H9 (cell line): ENCODE data around the gene UBE2E3. TPM values are rescaled to one million over a fixed set of nuclear protein-coding genes. Genes with fewer than 3 reads are reported as not detected.

Source experiments
- DNase-seq: peaks from one replicate; pipeline ENCODE4 v3.0.0-alpha.2; 2017
- H2AFZ ChIP-seq: one replicate; pipeline ENCODE4 v1.6.1; 2013; ENCODE audit warnings: mild to moderate bottlenecking, low read length, control low read depth, moderate library complexity
- H2AK5ac ChIP-seq: 2 replicates; pipeline ENCODE4 v1.6.1; 2013; ENCODE audit warnings: low read length, control low read depth, mixed read lengths; ENCODE audit not compliant: insufficient read length
- H2BK120ac ChIP-seq: one replicate; pipeline ENCODE4 v1.6.1; 2013; ENCODE audit warnings: low read depth, mild to moderate bottlenecking, low read length, control low read depth, inconsistent platforms; ENCODE audit not compliant: poor library complexity, severe bottlenecking
- H2BK12ac ChIP-seq: 2 replicates; pipeline ENCODE4 v1.6.1; 2013; ENCODE audit warnings: low read length, control low read depth, mixed read lengths, low read depth; ENCODE audit not compliant: insufficient read length
- H2BK15ac ChIP-seq: 2 replicates; pipeline ENCODE4 v1.6.1; 2013; ENCODE audit warnings: low read depth, low read length, control low read depth
- H2BK20ac ChIP-seq: one replicate; pipeline ENCODE4 v1.6.1; 2013; ENCODE audit warnings: low read depth, mild to moderate bottlenecking, low read length, control low read depth, inconsistent platforms; ENCODE audit not compliant: poor library complexity, severe bottlenecking
- H2BK5ac ChIP-seq: 2 replicates; pipeline ENCODE4 v1.6.1; 2013; ENCODE audit warnings: low read length, control low read depth, mixed read lengths; ENCODE audit not compliant: insufficient read length
- H3K14ac ChIP-seq: 2 replicates; pipeline ENCODE4 v1.6.1; 2013; ENCODE audit warnings: low read length, control low read depth; ENCODE audit not compliant: insufficient read depth
- H3K18ac ChIP-seq: 2 replicates; pipeline ENCODE4 v1.6.1; 2013; ENCODE audit warnings: low read depth, mild to moderate bottlenecking, mixed read lengths, low read length, control low read depth; ENCODE audit not compliant: insufficient read length
- H3K23ac ChIP-seq: 2 replicates; pipeline ENCODE4 v1.6.1; 2013; ENCODE audit warnings: low read length, control low read depth, mixed read lengths, low read depth; ENCODE audit not compliant: insufficient read length
- H3K23me2 ChIP-seq: 2 replicates; pipeline ENCODE4 v1.6.1; 2013; ENCODE audit warnings: low read depth, mild to moderate bottlenecking, mixed read lengths, low read length, control low read depth; ENCODE audit not compliant: insufficient read length, poor library complexity, severe bottlenecking
- H3K27ac ChIP-seq: 2 replicates; pipeline ENCODE4 v1.5.1; 2013; ENCODE audit warnings: low read length, control low read depth, mixed read lengths, low read depth; ENCODE audit not compliant: insufficient read length
- H3K27me3 ChIP-seq: 2 replicates; pipeline ENCODE4 v1.6.1; 2013; ENCODE audit warnings: low read length, control low read depth, inconsistent platforms; ENCODE audit not compliant: insufficient read depth
- H3K4ac ChIP-seq: 2 replicates; pipeline ENCODE4 v1.6.1; 2013; ENCODE audit warnings: low read depth, mild to moderate bottlenecking, control low read depth, inconsistent platforms, low read length, moderate library complexity
- H3K4me1 ChIP-seq: 2 replicates; pipeline ENCODE4 v1.6.1; 2013; ENCODE audit warnings: low read length, control low read depth, inconsistent platforms; ENCODE audit not compliant: insufficient read depth
- H3K4me2 ChIP-seq: 2 replicates; pipeline ENCODE4 v1.6.1; 2013; ENCODE audit warnings: low read length, control low read depth, mixed read lengths; ENCODE audit not compliant: insufficient read length, insufficient read depth
- H3K56ac ChIP-seq: 2 replicates; pipeline ENCODE4 v1.6.1; 2013; ENCODE audit warnings: low read depth, mild to moderate bottlenecking, mixed read lengths, low read length, control low read depth; ENCODE audit not compliant: insufficient read length
- H3K79me1 ChIP-seq: 2 replicates; pipeline ENCODE4 v1.6.1; 2013; ENCODE audit warnings: low read depth, mild to moderate bottlenecking, moderate library complexity, low read length, control low read depth, inconsistent platforms; ENCODE audit not compliant: insufficient read depth, poor library complexity, severe bottlenecking
- H3K79me2 ChIP-seq: 2 replicates; pipeline ENCODE4 v1.6.1; 2013; ENCODE audit warnings: low read length, control low read depth, inconsistent platforms; ENCODE audit not compliant: insufficient read depth
- H3K9ac ChIP-seq: 2 replicates; pipeline ENCODE4 v1.6.1; 2013; ENCODE audit warnings: low read length, control low read depth, mixed read lengths; ENCODE audit not compliant: insufficient read length; ENCODE audit errors: extremely low read depth
- H3K9me3 ChIP-seq: one replicate; pipeline ENCODE4 v1.6.1; 2013; ENCODE audit warnings: low read depth, low read length, inconsistent platforms; ENCODE audit not compliant: control insufficient read depth
- H3T11ph ChIP-seq: one replicate; pipeline ENCODE4 v1.6.1; 2013; ENCODE audit warnings: mild to moderate bottlenecking, low read length, control low read depth, inconsistent platforms
- H4K20me1 ChIP-seq: one replicate; pipeline ENCODE4 v1.6.1; 2013; ENCODE audit not compliant: control insufficient read depth, insufficient read length, insufficient read depth
- H4K5ac ChIP-seq: 2 replicates; pipeline ENCODE4 v1.6.1; 2013; ENCODE audit warnings: low read depth, mild to moderate bottlenecking, mixed read lengths, low read length, control low read depth; ENCODE audit not compliant: insufficient read length
- H4K8ac ChIP-seq: replicated peaks from 2 replicates; pipeline ENCODE4 v1.6.1; 2013; ENCODE audit warnings: low read length, control low read depth, mixed read lengths, low read depth; ENCODE audit not compliant: insufficient read length
- H4K91ac ChIP-seq: 2 replicates; pipeline ENCODE4 v1.6.1; 2013; ENCODE audit warnings: low read depth, mild to moderate bottlenecking, moderate library complexity, mixed read lengths, low read length, control low read depth; ENCODE audit not compliant: insufficient read length
- H3K27ac Mint-ChIP-seq, 3 experiments: 2 replicates in 2 of 3; 3 replicates in 1 of 3; pipeline ENCODE4 v1.8.0; 2020 to 2021; ENCODE audit warnings: mixed read lengths in 3 of 3, mild to moderate bottlenecking in 1 of 3, moderate library complexity in 1 of 3
- H3K27me3 Mint-ChIP-seq: 2 replicates; pipeline ENCODE4 v1.8.0; 2021; ENCODE audit warnings: low read depth, mild to moderate bottlenecking, moderate library complexity, mixed read lengths
- H3K36me3 Mint-ChIP-seq, 3 experiments: 2 replicates in 2 of 3; 3 replicates in 1 of 3; pipeline ENCODE4 v1.8.0; 2020 to 2021; ENCODE audit warnings: low read depth in 3 of 3, mixed read lengths in 3 of 3; ENCODE audit not compliant: insufficient read depth in 1 of 3
- H3K4me1 Mint-ChIP-seq, 2 experiments: 2 replicates each; pipeline ENCODE4 v1.8.0; 2020; ENCODE audit warnings: mixed read lengths in 2 of 2
- H3K4me3 Mint-ChIP-seq, 2 experiments: 2 replicates in 1 of 2; 3 replicates in 1 of 2; pipeline ENCODE4 v1.8.0; 2020 to 2021; ENCODE audit warnings: mild to moderate bottlenecking in 2 of 2, mixed read lengths in 2 of 2, moderate library complexity in 1 of 2
- H3K9me3 Mint-ChIP-seq, 2 experiments: 2 replicates in 1 of 2; 3 replicates in 1 of 2; pipeline ENCODE4 v1.8.0; 2020; ENCODE audit warnings: mild to moderate bottlenecking in 2 of 2, mixed read lengths in 2 of 2, moderate library complexity in 1 of 2
- total RNA-seq: library from RNA; stranded (reverse); gene quantifications from 2 replicates; pipeline ENCODE4 v1.2.1, GENCODE V29; 2021
- TF ChIP-seq, protein P1 (sequence below): fragments of 200-600 bp; sonication (generic); conservative IDR thresholded peaks from 3 replicates; pipeline ENCODE4 v1.8.0; 2021; ENCODE audit warnings: antibody characterized with exemption, mild to moderate bottlenecking

The UBE2E3 gene
- total RNA-seq, 1 experiment from 2014 or later = 89.1 TPM

DNA sequence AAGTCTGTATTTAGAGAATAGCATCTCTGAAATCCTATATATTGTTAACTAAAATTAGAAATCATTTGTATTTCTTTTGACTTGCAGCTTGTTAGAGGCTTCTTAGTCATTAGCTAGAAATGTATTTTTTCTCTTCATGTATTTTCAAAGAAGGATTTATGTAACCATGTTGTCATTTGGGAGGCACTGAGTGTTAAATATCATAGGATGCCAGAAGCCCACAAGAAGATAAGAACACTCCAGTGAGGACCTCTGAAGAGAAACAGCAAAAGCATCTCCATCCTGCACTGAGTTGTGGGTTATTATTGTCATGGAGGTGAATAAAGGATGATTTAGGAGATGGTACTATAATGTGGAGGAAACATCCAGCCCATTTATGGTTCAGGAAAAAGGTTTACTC, 93.5 kb downstream of the UBE2E3 start:
- Mint-ChIP-seq H3K4me1 (no peaks in the 10 kb centered on the region), H3K36me3 (no peaks in the 10 kb centered on the region), H3K27ac (no peak overlapping the region), H3K27me3 (no peaks in the 10 kb centered on the region), H3K4me3 (no peak overlapping the region), H3K9me3 (no peaks in the 10 kb centered on the region)
- no peak overlapping the region for H3T11ph ChIP-seq
- no peak overlapping the region for H3K4ac ChIP-seq
- no peak overlapping the region for H3K23ac ChIP-seq
- H3K56ac ChIP-seq = no peak overlapping the region
- H2BK20ac ChIP-seq = no peak overlapping the region
- H2BK120ac ChIP-seq = no peak overlapping the region
- H3K27me3 ChIP-seq = no peaks in the 10 kb centered on the region
- TF ChIP-seq, protein P1, sequence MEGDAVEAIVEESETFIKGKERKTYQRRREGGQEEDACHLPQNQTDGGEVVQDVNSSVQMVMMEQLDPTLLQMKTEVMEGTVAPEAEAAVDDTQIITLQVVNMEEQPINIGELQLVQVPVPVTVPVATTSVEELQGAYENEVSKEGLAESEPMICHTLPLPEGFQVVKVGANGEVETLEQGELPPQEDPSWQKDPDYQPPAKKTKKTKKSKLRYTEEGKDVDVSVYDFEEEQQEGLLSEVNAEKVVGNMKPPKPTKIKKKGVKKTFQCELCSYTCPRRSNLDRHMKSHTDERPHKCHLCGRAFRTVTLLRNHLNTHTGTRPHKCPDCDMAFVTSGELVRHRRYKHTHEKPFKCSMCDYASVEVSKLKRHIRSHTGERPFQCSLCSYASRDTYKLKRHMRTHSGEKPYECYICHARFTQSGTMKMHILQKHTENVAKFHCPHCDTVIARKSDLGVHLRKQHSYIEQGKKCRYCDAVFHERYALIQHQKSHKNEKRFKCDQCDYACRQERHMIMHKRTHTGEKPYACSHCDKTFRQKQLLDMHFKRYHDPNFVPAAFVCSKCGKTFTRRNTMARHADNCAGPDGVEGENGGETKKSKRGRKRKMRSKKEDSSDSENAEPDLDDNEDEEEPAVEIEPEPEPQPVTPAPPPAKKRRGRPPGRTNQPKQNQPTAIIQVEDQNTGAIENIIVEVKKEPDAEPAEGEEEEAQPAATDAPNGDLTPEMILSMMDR = no peak
- no peak overlapping the region for H3K18ac ChIP-seq
- no peaks in the 10 kb centered on the region for H3K79me2 ChIP-seq
- no peak for DNase-seq
- H4K20me1 ChIP-seq = no peaks in the 10 kb centered on the region
- H2BK15ac ChIP-seq = no peak overlapping the region
- no peaks in the 10 kb centered on the region for H3K79me1 ChIP-seq
- no peak overlapping the region for H4K5ac ChIP-seq
- no peaks in the 10 kb centered on the region for H3K9me3 ChIP-seq
- H3K4me2 ChIP-seq = no peak overlapping the region
- no peak overlapping the region for H2BK5ac ChIP-seq
- peaks cover 2% of the 10 kb centered on the region; the same call in 1 of the 2 replicates for H3K4me1 ChIP-seq
- H2AFZ ChIP-seq = no peak overlapping the region
- no peak overlapping the region for H2BK12ac ChIP-seq
- H2AK5ac ChIP-seq = no peak overlapping the region
- H3K14ac ChIP-seq = no peak overlapping the region
- no peaks in the 10 kb centered on the region for H3K23me2 ChIP-seq
- H4K91ac ChIP-seq = no peak overlapping the region
- H3K9ac ChIP-seq = no peak overlapping the region
- no peak overlapping the region for H4K8ac ChIP-seq
- no peak overlapping the region for H3K27ac ChIP-seq
